Ovary (tissue), 9 donors: Measurements from ENCODE around the gene IFIH1. TPM values are rescaled to one million over a fixed set of nuclear protein-coding genes. Genes with fewer than 3 reads are reported as not detected.

Experiments
- DNase-seq, 5 donors: peaks; one replicate each; pipeline ENCODE4 v3.0.0-alpha.2; 2019 to 2020
- H3K27ac ChIP-seq, 2 donors: fragments of 200-600 bp; one replicate each; pipeline versions ENCODE4 v1.5.1 to v1.8.0; 2019 to 2022
- H3K27me3 ChIP-seq: fragments of 200-600 bp; one replicate; pipeline ENCODE4 v1.8.0; 2022
- H3K36me3 ChIP-seq: fragments of 200-600 bp; sonication (generic); one replicate; pipeline ENCODE4 v1.5.1; 2019
- H3K4me1 ChIP-seq: one replicate; pipeline ENCODE4 v1.8.1; 2013; ENCODE audit warnings: mild to moderate bottlenecking, moderate library complexity; ENCODE audit not compliant: insufficient read depth
- H3K4me3 ChIP-seq: fragments of 200-600 bp; sonication (generic); one replicate; pipeline ENCODE4 v1.5.1; 2017
- H3K9me3 ChIP-seq, 2 donors: fragments of 200-600 bp in 1 of 2; sonication (generic) in 1 of 2; one replicate each; pipeline versions ENCODE4 v1.5.1 to v1.8.1; 2013 to 2019; ENCODE audit warnings: mild to moderate bottlenecking in 1 of 2, moderate library complexity in 1 of 2
- EP300 ChIP-seq: sonication (generic); formaldehyde crosslinking; IDR thresholded peaks from one replicate; pipeline ENCODE4 v1.6.1; 2017; ENCODE audit warnings: antibody characterized with exemption
- POLR2A ChIP-seq: fragments of 450-650 bp; IDR thresholded peaks from one replicate; pipeline ENCODE4 v1.6.1; 2017; ENCODE audit warnings: antibody characterized with exemption, mild to moderate bottlenecking, moderate library complexity
- WGBS, 3 donors: extraction: QIAGEN DNeasy Blood & Tissue Kit in 1 of 3; methylation state at CpG; one replicate each; pipeline versions ENCODE4 v1.1.5 to v1.1.7; 2013 to 2017; 5-methylcytosine and 5-hydroxymethylcytosine counted together
- intact Hi-C, 4 donors: fragments of 100-400 bp; cut with DNase I; formaldehyde crosslinking; loops; one replicate each; pipeline versions ENCODE4 v1.11.0 to v1.15.1; 2022 to 2023
- polyA plus RNA-seq, 2 donors: library from polyadenylated mRNA; stranded (reverse); fragments of 200-250 nt in 1 of 2; fragments of 350-450 nt in 1 of 2; fragmentation: Illumina TruSeq in 1 of 2; extraction: RNeasy Lipid Tissue Mini Kit (QIAGEN cat#74804) in 1 of 2; gene quantifications; one replicate each; pipeline ENCODE4 v1.2.3, GENCODE V29; 2013 to 2014
- total RNA-seq, 7 donors: library from RNA; depleted of rRNA in 2 of 7; stranded (reverse); fragments of >200 nt in 2 of 7; fragmentation: NEBNext Ultra II Directional in 3 of 7; extraction: Animal tissue kit (Norgen Biotek cat#: 25700) in 3 of 7; gene quantifications; one replicate each; pipeline versions ENCODE4 v1.1.0 to v1.2.4, GENCODE V29; 2016 to 2023
- TF ChIP-seq, protein P1 (sequence below), 3 donors: fragments of 450-650 bp in 2 of 3; fragments of 200-600 bp in 1 of 3; IDR thresholded peaks; one replicate each; pipeline versions ENCODE4 v1.5.1 to v1.8.0; 2016 to 2022; ENCODE audit warnings: antibody characterized with exemption in 3 of 3, mild to moderate bottlenecking in 1 of 3
- donor health status: DM: no; HTN: no; CAD: no; lungs with moderate emphysema.
- donor health status: DM: no; HTN: no; CAD: no.
- donor health status: Bipolar disorder and iron deficiency.
- donor health status: DM: yes; HTN: yes; CAD: no.
- donor health status: DM: no; HTN: no; CAD: no.
- donor health status: DM: yes; HTN: yes; CAD: no.

IFIH1 gene
- total and polyA plus RNA-seq, 9 donors = 7.6 to 19.7 (median 14.4) TPM

DNA sequence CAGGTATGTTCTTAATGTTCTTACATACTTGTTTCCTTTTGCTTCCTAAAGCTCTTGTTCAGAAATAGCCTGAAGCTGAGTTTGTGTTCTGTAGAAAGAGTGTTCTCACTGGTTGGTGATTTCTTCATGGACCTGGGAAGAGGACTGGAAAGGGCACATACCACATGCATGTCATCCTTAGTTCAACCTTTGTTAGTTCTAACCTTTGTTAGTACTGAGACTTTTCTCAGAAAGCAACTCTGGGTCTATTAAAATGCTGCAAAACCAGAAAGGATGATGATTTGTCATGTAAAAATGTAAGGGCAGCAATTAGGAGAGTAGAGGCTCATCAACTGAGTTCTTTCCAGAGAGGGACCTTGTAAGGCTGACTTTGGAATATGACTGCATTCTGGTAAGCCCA is 72.7 kb downstream of the IFIH1 start:
- Histone ChIP-seq H3K4me1 (peaks cover 2% of the 10 kb centered on the region), H3K9me3 (no peaks in the 10 kb centered on the region), H3K27ac (no peak overlapping the region), H3K36me3 (no peaks in the 10 kb centered on the region), H3K4me3 (no peak overlapping the region), H3K27me3 (no peaks in the 10 kb centered on the region)
- TF ChIP-seq EP300 (no peak), POLR2A (no peak)
- TF ChIP-seq, protein P1, sequence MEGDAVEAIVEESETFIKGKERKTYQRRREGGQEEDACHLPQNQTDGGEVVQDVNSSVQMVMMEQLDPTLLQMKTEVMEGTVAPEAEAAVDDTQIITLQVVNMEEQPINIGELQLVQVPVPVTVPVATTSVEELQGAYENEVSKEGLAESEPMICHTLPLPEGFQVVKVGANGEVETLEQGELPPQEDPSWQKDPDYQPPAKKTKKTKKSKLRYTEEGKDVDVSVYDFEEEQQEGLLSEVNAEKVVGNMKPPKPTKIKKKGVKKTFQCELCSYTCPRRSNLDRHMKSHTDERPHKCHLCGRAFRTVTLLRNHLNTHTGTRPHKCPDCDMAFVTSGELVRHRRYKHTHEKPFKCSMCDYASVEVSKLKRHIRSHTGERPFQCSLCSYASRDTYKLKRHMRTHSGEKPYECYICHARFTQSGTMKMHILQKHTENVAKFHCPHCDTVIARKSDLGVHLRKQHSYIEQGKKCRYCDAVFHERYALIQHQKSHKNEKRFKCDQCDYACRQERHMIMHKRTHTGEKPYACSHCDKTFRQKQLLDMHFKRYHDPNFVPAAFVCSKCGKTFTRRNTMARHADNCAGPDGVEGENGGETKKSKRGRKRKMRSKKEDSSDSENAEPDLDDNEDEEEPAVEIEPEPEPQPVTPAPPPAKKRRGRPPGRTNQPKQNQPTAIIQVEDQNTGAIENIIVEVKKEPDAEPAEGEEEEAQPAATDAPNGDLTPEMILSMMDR (IDR thresholded peaks at IDR 0.05) = no peak
- intact Hi-C loops = no loop called here
- no peak for DNase-seq

DNA sequence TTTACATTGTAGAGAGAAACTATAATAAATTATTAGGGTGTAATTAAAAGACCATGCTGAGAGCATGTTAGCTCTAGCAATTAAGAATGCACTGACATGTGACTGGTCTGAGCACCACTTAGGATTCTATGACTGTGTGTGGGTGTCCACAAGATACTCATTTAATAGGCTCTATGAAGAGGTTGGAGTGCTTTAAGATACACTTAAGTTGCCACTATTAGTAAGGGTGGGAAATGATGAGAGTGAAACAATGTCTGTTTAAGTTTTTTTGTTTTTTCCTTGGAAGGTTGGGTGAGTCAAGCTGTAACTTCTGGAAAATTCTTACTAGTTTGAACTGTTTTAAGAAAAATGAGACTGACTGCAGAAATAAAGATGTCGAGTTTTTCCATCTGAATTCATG is 73.4 kb downstream of the IFIH1 start:
- H3K4me3 ChIP-seq = no peak overlapping the region
- H3K27me3 ChIP-seq = no peaks in the 10 kb centered on the region
- TF ChIP-seq POLR2A (no peak), EP300 (no peak)
- TF ChIP-seq, protein P1 (IDR thresholded peaks at IDR 0.05) = no peak
- intact Hi-C loops = no loop called here
- peaks cover 2% of the 10 kb centered on the region for H3K4me1 ChIP-seq
- no peak overlapping the region for H3K27ac ChIP-seq
- WGBS, 3 donors = 11 to 21% (median 15%) methylated on average over 1 of the region's 1 CpG
- H3K36me3 ChIP-seq = no peaks in the 10 kb centered on the region
- H3K9me3 ChIP-seq = no peaks in the 10 kb centered on the region
- DNase-seq = no peak

DNA sequence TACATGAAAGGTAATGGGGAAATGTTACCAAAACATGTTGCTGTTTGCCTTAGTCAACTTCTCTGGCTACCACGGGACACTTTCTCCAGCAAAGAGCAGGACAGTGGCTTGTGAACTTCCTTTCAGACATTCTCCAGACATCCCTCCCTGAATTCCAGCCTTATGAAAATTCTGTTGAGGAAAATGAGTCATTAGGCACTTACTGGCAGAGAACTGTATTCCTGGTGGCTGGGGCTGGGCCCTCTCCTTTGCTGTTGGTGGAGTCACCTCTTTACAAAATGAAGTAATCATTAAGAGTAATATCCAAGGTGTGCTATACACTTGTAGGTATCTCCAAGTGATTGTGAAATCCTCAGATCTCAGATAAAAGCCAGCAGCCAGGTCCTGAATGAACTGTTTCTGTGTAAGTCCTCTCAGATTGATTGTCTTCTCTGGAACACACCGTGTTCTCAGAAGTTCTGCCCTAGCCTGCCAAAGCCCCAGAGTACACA is 73.9 kb downstream of the IFIH1 start:
- no peak for DNase-seq
- Histone ChIP-seq H3K36me3 (no peaks in the 10 kb centered on the region), H3K9me3 (no peaks in the 10 kb centered on the region), H3K27me3 (no peaks in the 10 kb centered on the region), H3K4me3 (no peak overlapping the region), H3K4me1 (peaks cover 2% of the 10 kb centered on the region), H3K27ac (no peak overlapping the region)
- intact Hi-C loops = no loop called here
- WGBS, 3 donors = 19 to 63% (median 28%) methylated on average over 2 of the region's 2 CpGs
- TF ChIP-seq, protein P1 (IDR thresholded peaks at IDR 0.05) = no peak
- TF ChIP-seq EP300 (no peak), POLR2A (no peak)

DNA sequence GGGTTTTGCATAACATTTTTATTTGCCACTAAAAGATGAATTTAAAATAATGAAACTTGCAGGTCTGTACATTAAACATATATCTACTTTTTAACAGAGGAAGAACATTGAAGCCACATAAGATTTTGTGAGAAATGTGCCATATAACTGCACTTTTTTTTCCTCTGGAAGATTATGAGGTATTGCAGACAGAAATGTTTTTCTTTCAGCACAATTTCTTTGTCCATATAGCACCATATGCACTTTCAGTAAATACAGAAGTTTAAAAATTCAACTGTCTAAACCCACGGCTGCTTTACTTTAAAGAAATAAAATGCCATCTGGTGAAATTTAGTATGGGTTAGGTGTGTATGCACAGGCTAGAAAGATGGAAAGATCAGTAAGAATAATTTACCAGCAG is 74.8 kb downstream of the IFIH1 start:
- TF ChIP-seq, protein P1 (IDR thresholded peaks at IDR 0.05) = no peak
- TF ChIP-seq POLR2A (no peak), EP300 (no peak)
- Histone ChIP-seq H3K4me3 (no peak overlapping the region), H3K9me3 (no peaks in the 10 kb centered on the region), H3K4me1 (peaks cover 2% of the 10 kb centered on the region), H3K27ac (no peak overlapping the region), H3K36me3 (no peaks in the 10 kb centered on the region), H3K27me3 (no peaks in the 10 kb centered on the region)
- 53 to 72% (median 65%) methylated on average over 1 of the region's 1 CpG for WGBS, 3 donors
- DNase-seq = no peak
- intact Hi-C loops = no loop called here
